HCT116 (cell line): ENCODE data around the gene ATXN1. TPM values are rescaled to one million over a fixed set of nuclear protein-coding genes. Genes with fewer than 3 reads are reported as not detected.

Experiments used
- ATAC-seq: fragments of 200-7000 bp; cut with Tn5 transposase; 2 replicates; pipeline ENCODE4 v1.9.1; 2020; ENCODE audit warnings: mild to moderate bottlenecking, moderate library complexity
- BruUV-seq: library from RNA; stranded (reverse); fragments of 400-500 nt; replicated peaks from 2 replicates; lab custom pipeline; 2021; lab: Mats Ljungman, UMichigan
- CTCF ChIA-PET: fragments of 300-600 bp; sonication (Branson Sonifier 250); formaldehyde crosslinking; loops from one replicate; lab custom pipeline; 2021; ENCODE audit warnings: antibody characterized with exemption; lab: Charles Lee
- POLR2A ChIA-PET: fragments of 300-600, 350-600 bp; sonication (Branson Sonifier 250); formaldehyde crosslinking; loops from one replicate; lab custom pipeline; 2021; ENCODE audit warnings: antibody characterized with exemption; lab: Charles Lee
- RAD21 ChIA-PET, 2 experiments: fragments of 300-600 bp; sonication (Branson Sonifier 250); formaldehyde crosslinking; loops; one replicate each; lab custom pipeline; 2023; ENCODE audit warnings: low total read pairs in 2 of 2; ENCODE audit not compliant: uncharacterized antibody in 2 of 2, unreplicated experiment in 2 of 2, low non-redundant PET in 1 of 2; lab: Charles Lee
- DNase-seq: peaks from one replicate; pipeline ENCODE4 v3.0.0-alpha.2; 2010; ENCODE audit warnings: low read depth, low spot score
- H2AFZ ChIP-seq: fragments of 200-600 bp; shearing (Covaris generic), sonication (generic); 2 replicates; pipeline ENCODE4 v1.6.1; 2017; ENCODE audit warnings: low read depth, mixed run types, mixed read lengths, antibody characterized with exemption, low read length; ENCODE audit not compliant: poor library complexity, severe bottlenecking
- H3K27ac ChIP-seq: 2 replicates; pipeline ENCODE4 v1.5.1; 2012; ENCODE audit warnings: low read depth, low read length
- H3K27me3 ChIP-seq: fragments of 200-600 bp; sonication (generic); 2 replicates; pipeline ENCODE4 v1.6.1; 2016; ENCODE audit warnings: mixed run types, low read length, mixed read lengths; ENCODE audit not compliant: insufficient read depth
- H3K36me3 ChIP-seq, 2 experiments: fragments of 200-500 bp in 1 of 2; fragments of 200-600 bp in 1 of 2; sonication (Bioruptor generic) in 1 of 2; sonication (generic) in 1 of 2; 2 replicates each; pipeline versions ENCODE4 v1.5.1 to v1.6.1; 2014 to 2016; ENCODE audit warnings: low read length in 2 of 2, inconsistent platforms in 1 of 2, mixed read lengths in 1 of 2, mixed run types in 1 of 2; ENCODE audit not compliant: insufficient read depth in 2 of 2, control insufficient read depth in 1 of 2
- H3K4me1 ChIP-seq, 2 experiments: fragments of 200-600 bp in 1 of 2; sonication (generic) in 1 of 2; 2 replicates each; pipeline versions ENCODE4 v1.5.1 to v1.6.1; 2012 to 2017; ENCODE audit warnings: low read length in 2 of 2, inconsistent platforms in 1 of 2, mild to moderate bottlenecking in 1 of 2, mixed read lengths in 1 of 2, mixed run types in 1 of 2, moderate library complexity in 1 of 2; ENCODE audit not compliant: insufficient read depth in 2 of 2, control insufficient read depth in 1 of 2
- H3K4me2 ChIP-seq: fragments of 200-600 bp; sonication (generic); 2 replicates; pipeline ENCODE4 v1.6.1; 2017; ENCODE audit warnings: mixed run types, low read length, mixed read lengths
- H3K4me3 ChIP-seq, 2 experiments: fragments of 200-600 bp in 1 of 2; sonication (generic) in 1 of 2; replicated peaks in 1 of 2; 2 replicates each; pipeline ENCODE4 v1.5.1; 2011 to 2016; ENCODE audit warnings: low read length in 2 of 2, control low read depth in 1 of 2, low read depth in 1 of 2, mild to moderate bottlenecking in 1 of 2, mixed read lengths in 1 of 2, mixed run types in 1 of 2
- H3K79me2 ChIP-seq: fragments of 200-600 bp; sonication (generic); 2 replicates; pipeline ENCODE4 v1.6.1; 2017; ENCODE audit warnings: mild to moderate bottlenecking, mixed run types, low read length, moderate library complexity, mixed read lengths; ENCODE audit not compliant: insufficient read depth
- H3K9ac ChIP-seq: fragments of 200-600 bp; sonication (generic); 2 replicates; pipeline ENCODE4 v1.6.1; 2016; ENCODE audit warnings: low read length, mixed read lengths
- H3K9me2 ChIP-seq: fragments of 200-600 bp; sonication (generic), shearing (Covaris generic); 2 replicates; pipeline ENCODE4 v1.6.1; 2017; ENCODE audit warnings: mixed run types, mild to moderate bottlenecking, moderate library complexity; ENCODE audit not compliant: insufficient read depth
- H3K9me3 ChIP-seq, 2 experiments: fragments of 200-500 bp in 1 of 2; fragments of 200-600 bp in 1 of 2; sonication (Bioruptor generic) in 1 of 2; sonication (generic) in 1 of 2; 2 replicates each; pipeline ENCODE4 v1.6.1; 2014 to 2017; ENCODE audit warnings: low read length in 2 of 2, mixed read lengths in 2 of 2, inconsistent platforms in 1 of 2, low read depth in 1 of 2, mild to moderate bottlenecking in 1 of 2, mixed run types in 1 of 2, moderate library complexity in 1 of 2; ENCODE audit not compliant: control insufficient read depth in 1 of 2, insufficient read depth in 1 of 2
- H4K20me1 ChIP-seq: fragments of 200-600 bp; sonication (generic), shearing (Covaris generic); 2 replicates; pipeline ENCODE4 v1.6.1; 2017; ENCODE audit warnings: mixed run types, mild to moderate bottlenecking, moderate library complexity; ENCODE audit not compliant: insufficient read depth
- CEBPB ChIP-seq: IDR thresholded peaks from 2 replicates; pipeline ENCODE4 v1.6.1; 2012; ENCODE audit warnings: low read depth
- EGR1 ChIP-seq: IDR thresholded peaks from 2 replicates; pipeline ENCODE4 v1.6.1; 2012; ENCODE audit warnings: low read depth
- ELF1 ChIP-seq: IDR thresholded peaks from 2 replicates; pipeline ENCODE4 v1.6.1; 2012; ENCODE audit warnings: low read depth, borderline replicate concordance
- EZH2 ChIP-seq: fragments of 200-600 bp; sonication (generic); IDR thresholded peaks from 2 replicates; pipeline ENCODE4 v1.6.1; 2017; ENCODE audit warnings: antibody characterized with exemption, mixed run types
- FOSL1 ChIP-seq: IDR thresholded peaks from 2 replicates; pipeline ENCODE4 v1.6.1; 2012; ENCODE audit warnings: low read depth
- JUND ChIP-seq: IDR thresholded peaks from 2 replicates; pipeline ENCODE4 v1.6.1; 2012
- MAX ChIP-seq: IDR thresholded peaks from 2 replicates; pipeline ENCODE4 v1.6.1; 2012
- POLR2A ChIP-seq: IDR thresholded peaks from 2 replicates; pipeline ENCODE4 v1.7.0; 2011; ENCODE audit warnings: borderline replicate concordance; ENCODE audit not compliant: insufficient read depth, insufficient read length; ENCODE audit errors: extremely low read depth
- SP1 ChIP-seq: IDR thresholded peaks from 2 replicates; pipeline ENCODE4 v1.6.1; 2012; ENCODE audit warnings: low read depth
- SRF ChIP-seq: IDR thresholded peaks from 2 replicates; pipeline ENCODE4 v1.6.1; 2012; ENCODE audit warnings: low read depth
- YY1 ChIP-seq: IDR thresholded peaks from 2 replicates; pipeline ENCODE4 v1.6.1; 2011; ENCODE audit warnings: low read length, low read depth, moderate library complexity, mild to moderate bottlenecking; ENCODE audit not compliant: insufficient replicate concordance; ENCODE audit errors: extremely low read depth
- ZFX ChIP-seq: fragments of 450-650 bp; IDR thresholded peaks from 2 replicates; pipeline ENCODE4 v1.6.1; 2017
- intact Hi-C: fragments of 100-400 bp; cut with micrococcal nuclease; formaldehyde crosslinking; loops from 2 replicates; pipeline ENCODE4 v1.10.0; 2022
- total RNA-seq: library from RNA; stranded (reverse); gene quantifications from one replicate; pipeline ENCODE4 v1.2.1, GENCODE V29; 2021; ENCODE audit not compliant: unreplicated experiment

Gene ATXN1
- total RNA-seq, 1 experiment from 2014 or later, result 21.0 TPM

GRCh38 chr6:16486661-16487060 lies 274.6 kb downstream of the ATXN1 start:
- no peaks in the 10 kb centered on the region for H3K4me1 ChIP-seq
- H3K4me3 ChIP-seq, result no peak overlapping the region
- no peak for TF ChIP-seq CEBPB
- TF ChIP-seq ZFX, result no peak
- TF ChIP-seq MAX, result no peak
- no peak for TF ChIP-seq JUND
- no peak for TF ChIP-seq SP1
- TF ChIP-seq EGR1, result no peak
- TF ChIP-seq ELF1, result no peak
- TF ChIP-seq EZH2, result no peak
- TF ChIP-seq YY1, result no peak
- no peak for TF ChIP-seq SRF
- TF ChIP-seq POLR2A, result no peak
- TF ChIP-seq, all 23 proteins: peak for 0
- RAD21 ChIA-PET, result no interaction called here
- H3K36me3 ChIP-seq, result no peaks in the 10 kb centered on the region
- CTCF ChIA-PET, result no interaction called here
- no peak overlapping the region for H3K27ac ChIP-seq
- intact Hi-C loops, result no loop called here
- H3K9ac ChIP-seq, result no peak overlapping the region
- no peak overlapping the region for H3K4me2 ChIP-seq
- H2AFZ ChIP-seq, result no peak overlapping the region
- H3K79me2 ChIP-seq, result no peaks in the 10 kb centered on the region
- H3K9me2 ChIP-seq, result no peaks in the 10 kb centered on the region
- no peak for DNase-seq
- POLR2A ChIA-PET, result no interaction called here
- no peaks in the 10 kb centered on the region for H4K20me1 ChIP-seq
- H3K9me3 ChIP-seq, result no peaks in the 10 kb centered on the region; a peak in 1 of 4 replicates
- ATAC-seq, result no peak
- H3K27me3 ChIP-seq, result no peaks in the 10 kb centered on the region
- no TSS peak for BruUV-seq

- no peaks in the 10 kb centered on the region for H3K79me2 ChIP-seq
- no peak overlapping the region for H3K9ac ChIP-seq
- no peaks in the 10 kb centered on the region for H3K9me2 ChIP-seq
- no peak overlapping the region for H3K4me2 ChIP-seq
- H3K9me3 ChIP-seq, result no peaks in the 10 kb centered on the region; a peak in 1 of 4 replicates
- no peak overlapping the region for H2AFZ ChIP-seq
- ATAC-seq, result no peak
- H4K20me1 ChIP-seq, result no peaks in the 10 kb centered on the region
- no TSS peak for BruUV-seq
- H3K4me1 ChIP-seq, result no peaks in the 10 kb centered on the region
- no peaks in the 10 kb centered on the region for H3K36me3 ChIP-seq
- H3K4me3 ChIP-seq, result no peak overlapping the region
- CTCF ChIA-PET, result no interaction called here
- intact Hi-C loops, result no loop called here
- RAD21 ChIA-PET, result no interaction called here
- H3K27me3 ChIP-seq, result no peaks in the 10 kb centered on the region
- TF ChIP-seq FOSL1, result no peak
- no peak for TF ChIP-seq ZFX
- no peak overlapping the region for H3K27ac ChIP-seq
- POLR2A ChIA-PET, result no interaction called here
- DNase-seq, result no peak
Measured at GRCh38 chr6:16483315-16483875, 277.9 kb downstream of the ATXN1 start.
